CD4-positive, alpha-beta T cell (primary cell): ENCODE results near the gene BIRC6. TPM values are rescaled to one million over a fixed set of nuclear protein-coding genes. Genes with fewer than 3 reads are reported as not detected.
"Not testable (repeated sequence)": the region's sequence is repeated elsewhere in the genome, so short reads cannot be mapped to it uniquely, and the experiment has no call there.

ENCODE experiments used
- ATAC-seq: fragments of 200-7000 bp; cut with Tn5 transposase; one replicate; pipeline ENCODE4 v1.10.0; 2022; ENCODE audit warnings: mild to moderate bottlenecking; ENCODE audit not compliant: poor library complexity
- CTCF ChIA-PET: fragments of 350-600 bp; sonication (Branson Sonifier 250); formaldehyde crosslinking; loops from one replicate; lab custom pipeline; 2021; ENCODE audit warnings: antibody characterized with exemption, inconsistent platforms; lab: Charles Lee
- POLR2A ChIA-PET: fragments of 350-600 bp; sonication (Branson Sonifier 250); formaldehyde crosslinking; loops from one replicate; lab custom pipeline; 2021; ENCODE audit warnings: antibody characterized with exemption, inconsistent platforms; lab: Charles Lee
- DNase-seq, 14 experiments: peaks; one replicate each; pipeline ENCODE4 v3.0.0-alpha.2; 2013 to 2020; ENCODE audit warnings: mixed read lengths in 2 of 14
- H3K27ac ChIP-seq, 2 donors: one replicate each; pipeline versions ENCODE4 v1.5.1 to v1.7.0; 2013; ENCODE audit warnings: low read length in 2 of 2, low read depth in 1 of 2, mild to moderate bottlenecking in 1 of 2
- H3K27me3 ChIP-seq, 2 experiments: 1 replicate in 1 of 2; 2 replicates in 1 of 2; pipeline versions ENCODE4 v1.6.1 to v1.7.0; 2013; ENCODE audit warnings: low read length in 2 of 2, control low read depth in 1 of 2, mild to moderate bottlenecking in 1 of 2, moderate library complexity in 1 of 2; ENCODE audit not compliant: insufficient read depth in 2 of 2, control insufficient read depth in 1 of 2
- H3K36me3 ChIP-seq: one replicate; pipeline ENCODE4 v1.6.1; 2013; ENCODE audit warnings: low read length, control low read depth; ENCODE audit not compliant: insufficient read depth
- H3K4me1 ChIP-seq: one replicate; pipeline ENCODE4 v1.6.1; 2013; ENCODE audit warnings: low read length, control low read depth; ENCODE audit not compliant: insufficient read depth
- H3K4me3 ChIP-seq: one replicate; pipeline ENCODE4 v1.5.1; 2013; ENCODE audit warnings: mild to moderate bottlenecking, low read length, moderate library complexity
- H3K9me3 ChIP-seq, 2 experiments: 1 replicate in 1 of 2; 2 replicates in 1 of 2; pipeline versions ENCODE4 v1.6.1 to v1.7.0; 2013; ENCODE audit warnings: low read length in 2 of 2, mild to moderate bottlenecking in 2 of 2, control low read depth in 1 of 2, moderate library complexity in 1 of 2; ENCODE audit not compliant: control insufficient read depth in 1 of 2, insufficient read depth in 1 of 2
- H3K27ac Mint-ChIP-seq: one replicate; pipeline ENCODE4 v1.8.0; 2020; ENCODE audit warnings: mixed read lengths
- H3K27me3 Mint-ChIP-seq: one replicate; pipeline ENCODE4 v1.8.0; 2021; ENCODE audit warnings: mixed read lengths
- H3K36me3 Mint-ChIP-seq: one replicate; pipeline ENCODE4 v1.8.0; 2021; ENCODE audit warnings: low read depth, mixed read lengths
- H3K4me1 Mint-ChIP-seq: one replicate; pipeline ENCODE4 v1.8.0; 2021; ENCODE audit warnings: low read depth, mixed read lengths
- H3K4me3 Mint-ChIP-seq: one replicate; pipeline ENCODE4 v1.8.0; 2020; ENCODE audit warnings: mild to moderate bottlenecking, mixed read lengths
- H3K9me3 Mint-ChIP-seq: one replicate; pipeline ENCODE4 v1.8.0; 2020; ENCODE audit warnings: mixed read lengths
- CTCF ChIP-seq: fragments of 200-600 bp; IDR thresholded peaks from one replicate; pipeline ENCODE4 v1.8.0; 2022; ENCODE audit warnings: antibody characterized with exemption, mild to moderate bottlenecking
- intact Hi-C, 2 experiments: fragments of 100-400 bp; cut with DNase I in 1 of 2; cut with micrococcal nuclease in 1 of 2; formaldehyde crosslinking; loops; one replicate each; pipeline versions ENCODE4 v1.15.1 to v1.9.0; 2023 to 2025; cut with DNase I, micrococcal nuclease
- total RNA-seq, 174 experiments: library from RNA in 2 of 174; stranded (reverse) in 2 of 174; gene quantifications; one replicate each; pipeline ENCODE4 v1.2.3 and lab custom pipeline; 2021 to 2026

The BIRC6 gene
- total RNA-seq, 2 experiments from 2014 or later = 110 to 113 TPM

- peaks cover 34% of the 10 kb centered on the region for H3K4me1 Mint-ChIP-seq
- peak overlapping the region; percentile 1 for H3K27ac Mint-ChIP-seq
- intact Hi-C loops = no loop called here
- POLR2A ChIA-PET = no interaction called here
- H3K36me3 ChIP-seq = peaks cover 22% of the 10 kb centered on the region
- H3K4me3 ChIP-seq = no peak overlapping the region
- ATAC-seq (no peak), DNase-seq (no peak)
- no peak overlapping the region for H3K27ac ChIP-seq
- no peaks in the 10 kb centered on the region for H3K27me3 ChIP-seq
- H3K27me3 Mint-ChIP-seq = no peaks in the 10 kb centered on the region
- no peaks in the 10 kb centered on the region for H3K9me3 Mint-ChIP-seq
- CTCF ChIA-PET = no interaction called here
- no peak for TF ChIP-seq CTCF
- peaks cover 65% of the 10 kb centered on the region for H3K36me3 Mint-ChIP-seq
- no peak overlapping the region for H3K4me3 Mint-ChIP-seq
- no peaks in the 10 kb centered on the region for H3K4me1 ChIP-seq
- H3K9me3 ChIP-seq = no peaks in the 10 kb centered on the region
Observed at GRCh38 chr2:32456808-32457207, 100.0 kb downstream of the BIRC6 start.

GRCh38 chr2:32457814-32458213 lies 101.0 kb downstream of the BIRC6 start:
- H3K4me1 Mint-ChIP-seq = peaks cover 34% of the 10 kb centered on the region
- H3K36me3 Mint-ChIP-seq = peaks cover 67% of the 10 kb centered on the region
- ChIA-PET CTCF (no interaction called here), POLR2A (no interaction called here)
- intact Hi-C loops = no loop called here
- no peaks in the 10 kb centered on the region for H3K27me3 Mint-ChIP-seq
- no peaks in the 10 kb centered on the region for H3K9me3 ChIP-seq
- no peak overlapping the region for H3K4me3 Mint-ChIP-seq
- H3K4me3 ChIP-seq = no peak overlapping the region
- no peak overlapping the region for H3K27ac Mint-ChIP-seq
- no peak for TF ChIP-seq CTCF
- no peaks in the 10 kb centered on the region for H3K27me3 ChIP-seq
- peaks cover 19% of the 10 kb centered on the region for H3K36me3 ChIP-seq
- ATAC-seq (no peak), DNase-seq (no peak)
- H3K27ac ChIP-seq = no peak overlapping the region
- H3K4me1 ChIP-seq = no peaks in the 10 kb centered on the region
- H3K9me3 Mint-ChIP-seq = no peaks in the 10 kb centered on the region

GRCh38 chr2:32460861-32461260 lies 104.0 kb downstream of the BIRC6 start:
- H3K27me3 Mint-ChIP-seq, DNase-seq, H3K4me3 ChIP-seq, H3K9me3 Mint-ChIP-seq, CTCF ChIA-PET, intact Hi-C loops, H3K4me1 ChIP-seq, POLR2A ChIA-PET, H3K27ac Mint-ChIP-seq, H3K27me3 ChIP-seq, H3K9me3 ChIP-seq, ATAC-seq, H3K4me3 Mint-ChIP-seq, H3K27ac ChIP-seq: not testable (repeated sequence)
- peaks cover 35% of the 10 kb centered on the region for H3K36me3 ChIP-seq
- Mint-ChIP-seq H3K4me1 (peaks cover 28% of the 10 kb centered on the region), H3K36me3 (peaks cover 74% of the 10 kb centered on the region)

GRCh38 chr2:32463110-32463509 lies 106.3 kb downstream of the BIRC6 start:
- Mint-ChIP-seq H3K9me3 (no peaks in the 10 kb centered on the region), H3K4me3 (no peak overlapping the region), H3K4me1 (peaks cover 8% of the 10 kb centered on the region), H3K36me3 (peaks cover 76% of the 10 kb centered on the region), H3K27me3 (no peaks in the 10 kb centered on the region), H3K27ac (no peak overlapping the region)
- no peak for TF ChIP-seq CTCF
- ATAC-seq = no peak
- H3K4me1 ChIP-seq = no peaks in the 10 kb centered on the region
- CTCF ChIA-PET = no interaction called here
- no peak overlapping the region for H3K27ac ChIP-seq
- no peaks in the 10 kb centered on the region for H3K27me3 ChIP-seq
- no peak overlapping the region for H3K4me3 ChIP-seq
- POLR2A ChIA-PET = no interaction called here
- intact Hi-C loops = no loop called here
- no peaks in the 10 kb centered on the region for H3K9me3 ChIP-seq
- peaks cover 41% of the 10 kb centered on the region for H3K36me3 ChIP-seq
- no peak for DNase-seq
